WERI-Rb-1 (cell line): ENCODE results near the gene PDE4B.

Source experiments
- DNase-seq: peaks from one replicate; pipeline ENCODE4 v3.0.0-alpha.2; 2020
- H3K27ac ChIP-seq: fragments of 250-450 bp; sonication (Bioruptor Pico); 2 replicates; pipeline ENCODE4 v1.5.1; 2020; ENCODE audit warnings: mild to moderate bottlenecking, moderate library complexity
- H3K27me3 ChIP-seq: fragments of 250-450 bp; sonication (Bioruptor Pico); 2 replicates; pipeline ENCODE4 v1.5.1; 2021; ENCODE audit warnings: mild to moderate bottlenecking, low read depth, moderate library complexity; ENCODE audit not compliant: insufficient read depth, severe bottlenecking
- H3K36me3 ChIP-seq: fragments of 250-450 bp; sonication (Bioruptor Pico); 2 replicates; pipeline ENCODE4 v1.5.1; 2020; ENCODE audit warnings: mild to moderate bottlenecking, moderate library complexity
- H3K4me3 ChIP-seq: 2 replicates; pipeline ENCODE4 v1.5.1; 2011; ENCODE audit warnings: low read depth, mild to moderate bottlenecking, control low read depth, low read length
- H3K9me3 ChIP-seq: fragments of 250-450 bp; sonication (Bioruptor Pico); 2 replicates; pipeline ENCODE4 v1.5.1; 2021; ENCODE audit warnings: mild to moderate bottlenecking, moderate library complexity; ENCODE audit not compliant: severe bottlenecking
- CTCF ChIP-seq: IDR thresholded peaks from 2 replicates; pipeline ENCODE4 v1.5.1; 2011; ENCODE audit warnings: low read depth, mild to moderate bottlenecking, control low read depth, inconsistent platforms, low read length

PDE4B gene

GRCh38 chr1:66328896-66329295 lies 536.2 kb downstream of the PDE4B start:
- H3K36me3 ChIP-seq = no peaks in the 10 kb centered on the region
- no peak for TF ChIP-seq CTCF
- H3K9me3 ChIP-seq = no peaks in the 10 kb centered on the region
- H3K27me3 ChIP-seq = no peaks in the 10 kb centered on the region
- no peak overlapping the region for H3K4me3 ChIP-seq
- no peak overlapping the region for H3K27ac ChIP-seq
- DNase-seq = no peak

GRCh38 chr1:66330722-66331141 lies 538.0 kb downstream of the PDE4B start:
- no peak overlapping the region for H3K4me3 ChIP-seq
- H3K27me3 ChIP-seq = no peaks in the 10 kb centered on the region
- no peak overlapping the region for H3K27ac ChIP-seq
- DNase-seq = no peak
- no peak for TF ChIP-seq CTCF
- no peaks in the 10 kb centered on the region for H3K36me3 ChIP-seq
- H3K9me3 ChIP-seq = no peaks in the 10 kb centered on the region

GRCh38 chr1:66331658-66332547 lies 539.2 kb downstream of the PDE4B start:
- Histone ChIP-seq H3K4me3 (no peak overlapping the region), H3K36me3 (no peaks in the 10 kb centered on the region), H3K27me3 (no peaks in the 10 kb centered on the region), H3K27ac (no peak overlapping the region), H3K9me3 (no peaks in the 10 kb centered on the region)
- TF ChIP-seq CTCF = no peak
- no peak for DNase-seq

- Histone ChIP-seq H3K27ac (no peak overlapping the region), H3K9me3 (no peaks in the 10 kb centered on the region), H3K27me3 (no peaks in the 10 kb centered on the region), H3K4me3 (no peak overlapping the region), H3K36me3 (no peaks in the 10 kb centered on the region)
- TF ChIP-seq CTCF = no peak
- DNase-seq = no peak
Measured at GRCh38 chr1:66332548-66332901, 539.8 kb downstream of the PDE4B start.

- H3K27ac ChIP-seq = no peak overlapping the region
- no peak for DNase-seq
- H3K4me3 ChIP-seq = no peak overlapping the region
Measured at GRCh38 chr1:66333466-66334199, 540.9 kb downstream of the PDE4B start.

More at GRCh38 chr1:66333466-66334199, 540.9 kb downstream of the PDE4B start:
- Histone ChIP-seq H3K36me3 (no peaks in the 10 kb centered on the region), H3K9me3 (no peaks in the 10 kb centered on the region), H3K27me3 (no peaks in the 10 kb centered on the region)
- no peak for TF ChIP-seq CTCF
